Measurements from ENCODE around the gene RALGAPB. TPM values are rescaled to one million over a fixed set of nuclear protein-coding genes. Genes with fewer than 3 reads are reported as not detected.

Gene RALGAPB
- total RNA-seq, 4 donors from 2014 or later: 28.1 to 42.2 (median 34.7) TPM

GRCh38 chr20:38591474-38592410 is 119.1 kb downstream of the RALGAPB start:
- TF ChIP-seq CTCF (IDR thresholded peaks at IDR 0.05; ENCODE audit: low read depth): no peak

- TF ChIP-seq CTCF (IDR thresholded peaks at IDR 0.05; ENCODE audit: low read depth): no peak
These were observed 126.8 kb downstream of the RALGAPB start for GRCh38 chr20:38599410-38599882.

- TF ChIP-seq CTCF (IDR thresholded peaks at IDR 0.05; ENCODE audit: low read depth): no peak
These were observed 127.4 kb downstream of the RALGAPB start for GRCh38 chr20:38600057-38600456.

GRCh38 chr20:38601216-38602184 is 128.9 kb downstream of the RALGAPB start, which contains the start of gene ARHGAP40:
Gene ARHGAP40 (plus strand): TSS chr20:38601809.
- no peak for TF ChIP-seq CTCF (IDR thresholded peaks at IDR 0.05; ENCODE audit: low read depth)

- TF ChIP-seq CTCF (IDR thresholded peaks at IDR 0.05; ENCODE audit: low read depth): no peak
These were observed 129.5 kb downstream of the RALGAPB start for GRCh38 chr20:38602185-38602581.

GRCh38 chr20:38603286-38603685 is 130.6 kb downstream of the RALGAPB start:
- TF ChIP-seq CTCF (IDR thresholded peaks at IDR 0.05; ENCODE audit: low read depth): no peak

All from subcutaneous adipose tissue (tissue), 4 donors.